ENCODE data around the gene BCL2L14.

DNA sequence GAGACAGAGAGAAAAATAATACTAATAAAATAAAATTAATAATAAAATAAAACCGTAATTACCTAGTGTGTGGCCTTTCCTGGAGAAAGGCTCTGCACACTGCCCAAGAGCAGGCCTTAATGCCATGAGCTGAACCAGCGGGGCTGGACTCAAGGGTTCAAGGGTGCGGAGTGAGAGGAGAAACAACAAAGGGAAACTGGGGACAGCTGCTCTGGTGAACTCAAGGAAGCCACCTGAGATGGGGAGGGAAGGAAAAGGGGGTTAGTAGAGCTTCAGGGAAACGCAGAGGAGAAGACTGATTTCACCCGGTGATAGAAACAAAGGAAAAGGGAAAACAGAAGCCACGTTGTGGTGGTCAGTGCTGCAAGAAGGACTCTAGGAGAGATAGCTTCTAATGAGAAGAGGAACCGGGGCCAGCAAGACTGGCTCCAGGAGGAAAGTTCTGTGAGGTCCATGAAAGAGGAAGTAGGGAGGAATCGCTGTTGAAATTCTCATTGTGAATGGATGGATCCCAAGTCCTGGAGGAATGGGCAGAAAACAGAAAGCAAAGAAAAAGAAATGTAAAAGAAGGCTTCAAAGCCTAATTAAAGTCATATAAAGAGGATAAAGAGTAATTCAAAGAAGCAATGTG, 48.3 kb upstream of the BCL2L14 start:
- TF ChIP-seq CTCF (optimal IDR thresholded peaks at IDR 0.05 in 1 of 3, IDR thresholded peaks at IDR 0.05 in 1 of 3, conservative IDR thresholded peaks at IDR 0.05 in 1 of 3; ENCODE audit: extremely low read depth in 1 of 3, insufficient read depth in 2 of 3, low read length in 3 of 3), result no peak
- TF ChIP-seq EZH2 (IDR thresholded peaks at IDR 0.05; ENCODE audit: low read length), result no peak
